AG04450 (cell line): ENCODE results near the gene HECTD4. TPM values are rescaled to one million over a fixed set of nuclear protein-coding genes. Genes with fewer than 3 reads are reported as not detected.

ENCODE experiments used
- CTCF ChIA-PET: fragments of 300-600, 350-600 bp; formaldehyde crosslinking; extraction: SDS; loops from one replicate; lab custom pipeline; 2022; ENCODE audit warnings: antibody characterized with exemption, inconsistent platforms; lab: Charles Lee
- POLR2A ChIA-PET: fragments of 350-600 bp; formaldehyde crosslinking; extraction: SDS; loops from one replicate; lab custom pipeline; 2021; ENCODE audit warnings: antibody characterized with exemption, inconsistent platforms; lab: Yijun Ruan, JAX
- DNase-seq: peaks from one replicate; pipeline ENCODE4 v3.0.0-alpha.2; 2011; ENCODE audit warnings: low read depth, low spot score
- H3K27ac ChIP-seq: one replicate; pipeline ENCODE4 v1.5.1; 2012; ENCODE audit warnings: low read depth, low read length, control low read depth
- H3K27me3 ChIP-seq: one replicate; pipeline ENCODE4 v1.6.0; 2012; ENCODE audit warnings: low read length; ENCODE audit not compliant: control insufficient read depth, insufficient read depth
- H3K4me3 ChIP-seq: 2 replicates; pipeline ENCODE4 v1.5.1; 2011; ENCODE audit warnings: mild to moderate bottlenecking, low read depth, low read length, control low read depth
- H3K9me3 ChIP-seq: 2 replicates; pipeline ENCODE4 v1.5.1; 2012; ENCODE audit warnings: low read length; ENCODE audit not compliant: control insufficient read depth, insufficient read depth
- polyA plus RNA-seq: library from polyadenylated mRNA; depleted of rRNA; stranded (reverse); fragments of >200 nt; gene quantifications from 2 replicates; pipeline ENCODE4 v1.2.3, GENCODE V29; 2011
- TF ChIP-seq, protein P1 (sequence below): IDR thresholded peaks from 2 replicates; pipeline ENCODE4 v1.5.1; 2011; ENCODE audit warnings: low read depth, low read length, control low read depth, inconsistent platforms

HECTD4 gene
- polyA plus RNA-seq, 1 experiment: 8.6 TPM

DNA sequence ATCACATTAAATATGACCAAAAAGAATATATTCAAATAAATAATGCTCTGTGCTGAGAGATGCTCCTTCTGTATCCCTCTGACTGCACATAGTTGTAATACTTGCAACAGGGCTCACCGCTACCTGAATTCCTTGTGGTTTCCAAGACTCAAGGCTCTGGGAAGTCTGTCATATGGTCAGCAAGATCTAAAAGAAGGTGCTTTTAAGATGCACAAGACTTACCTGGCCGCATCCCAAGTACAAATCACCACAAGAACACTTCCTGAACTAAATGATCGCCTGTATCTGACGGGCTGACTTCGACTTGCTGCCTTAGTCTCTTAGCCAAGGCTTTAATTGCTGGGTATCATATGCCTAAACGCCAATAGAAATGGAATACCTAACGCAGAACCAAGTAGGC, 67.2 kb downstream of the HECTD4 start:
- TF ChIP-seq, protein P1, sequence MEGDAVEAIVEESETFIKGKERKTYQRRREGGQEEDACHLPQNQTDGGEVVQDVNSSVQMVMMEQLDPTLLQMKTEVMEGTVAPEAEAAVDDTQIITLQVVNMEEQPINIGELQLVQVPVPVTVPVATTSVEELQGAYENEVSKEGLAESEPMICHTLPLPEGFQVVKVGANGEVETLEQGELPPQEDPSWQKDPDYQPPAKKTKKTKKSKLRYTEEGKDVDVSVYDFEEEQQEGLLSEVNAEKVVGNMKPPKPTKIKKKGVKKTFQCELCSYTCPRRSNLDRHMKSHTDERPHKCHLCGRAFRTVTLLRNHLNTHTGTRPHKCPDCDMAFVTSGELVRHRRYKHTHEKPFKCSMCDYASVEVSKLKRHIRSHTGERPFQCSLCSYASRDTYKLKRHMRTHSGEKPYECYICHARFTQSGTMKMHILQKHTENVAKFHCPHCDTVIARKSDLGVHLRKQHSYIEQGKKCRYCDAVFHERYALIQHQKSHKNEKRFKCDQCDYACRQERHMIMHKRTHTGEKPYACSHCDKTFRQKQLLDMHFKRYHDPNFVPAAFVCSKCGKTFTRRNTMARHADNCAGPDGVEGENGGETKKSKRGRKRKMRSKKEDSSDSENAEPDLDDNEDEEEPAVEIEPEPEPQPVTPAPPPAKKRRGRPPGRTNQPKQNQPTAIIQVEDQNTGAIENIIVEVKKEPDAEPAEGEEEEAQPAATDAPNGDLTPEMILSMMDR: no peak
- no peaks in the 10 kb centered on the region for H3K9me3 ChIP-seq
- no peak overlapping the region for H3K4me3 ChIP-seq
- H3K27ac ChIP-seq: no peak overlapping the region
- H3K27me3 ChIP-seq: no peaks in the 10 kb centered on the region
- DNase-seq: no peak
- CTCF ChIA-PET: no interaction called here
- POLR2A ChIA-PET: no interaction called here

DNA sequence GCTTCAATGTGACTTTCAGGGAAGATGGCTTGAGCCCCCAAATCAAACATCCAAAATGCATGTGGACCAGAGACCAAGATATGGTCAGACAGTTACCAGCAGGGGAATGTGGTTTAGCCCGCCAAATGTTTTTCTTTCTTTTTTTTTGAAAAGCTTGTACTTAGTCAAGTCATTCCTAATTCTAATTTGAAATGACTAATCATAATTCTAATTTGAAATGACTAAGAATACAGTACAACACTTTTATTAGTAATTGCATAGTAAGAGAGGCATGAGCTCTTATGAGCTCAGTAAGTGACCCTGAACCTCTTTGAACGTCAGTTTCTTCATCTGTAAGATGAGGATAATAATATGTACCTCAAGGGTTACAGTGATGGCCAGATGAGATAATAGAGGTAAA, 72.4 kb downstream of the HECTD4 start:
- Histone ChIP-seq H3K9me3 (no peaks in the 10 kb centered on the region), H3K27ac (no peak overlapping the region), H3K4me3 (no peak overlapping the region), H3K27me3 (no peaks in the 10 kb centered on the region)
- CTCF ChIA-PET: interaction anchor here (0.6 kb wide), 1 partner anchor 8 kb away, joined by 7 read pairs; no protein-coding TSS in a partner anchor
- TF ChIP-seq, protein P1: no peak
- no peak for DNase-seq
- POLR2A ChIA-PET: no interaction called here

DNA sequence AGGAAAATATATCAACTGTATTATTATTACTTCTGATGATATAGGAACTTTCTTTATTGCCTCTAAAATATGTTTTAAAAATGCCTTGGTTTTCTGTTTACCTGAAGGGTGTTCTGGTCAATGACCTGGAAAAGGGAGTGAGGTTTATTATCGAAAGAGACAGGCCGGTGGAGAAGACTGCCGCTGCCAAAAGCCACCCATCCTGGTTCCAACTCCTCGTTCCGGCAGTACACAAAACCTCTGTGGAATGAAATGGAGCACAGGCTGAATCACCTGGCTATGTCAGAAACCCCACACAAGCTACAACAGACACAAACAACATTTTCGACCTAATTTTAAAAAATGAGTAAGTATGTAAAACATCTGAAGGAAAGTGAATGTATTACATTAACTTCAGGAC, 73.6 kb downstream of the HECTD4 start:
- Histone ChIP-seq H3K9me3 (no peaks in the 10 kb centered on the region), H3K27me3 (no peaks in the 10 kb centered on the region), H3K4me3 (no peak overlapping the region), H3K27ac (no peak overlapping the region)
- POLR2A ChIA-PET: interaction anchor here (1.9 kb wide), 1 partner anchor 78 kb away, joined by 4 read pairs; no protein-coding TSS in a partner anchor
- DNase-seq: no peak
- TF ChIP-seq, protein P1: no peak
- CTCF ChIA-PET: interaction anchor here (1.0 kb wide), 1 partner anchor 42 kb away, joined by 3 read pairs; no protein-coding TSS in a partner anchor

DNA sequence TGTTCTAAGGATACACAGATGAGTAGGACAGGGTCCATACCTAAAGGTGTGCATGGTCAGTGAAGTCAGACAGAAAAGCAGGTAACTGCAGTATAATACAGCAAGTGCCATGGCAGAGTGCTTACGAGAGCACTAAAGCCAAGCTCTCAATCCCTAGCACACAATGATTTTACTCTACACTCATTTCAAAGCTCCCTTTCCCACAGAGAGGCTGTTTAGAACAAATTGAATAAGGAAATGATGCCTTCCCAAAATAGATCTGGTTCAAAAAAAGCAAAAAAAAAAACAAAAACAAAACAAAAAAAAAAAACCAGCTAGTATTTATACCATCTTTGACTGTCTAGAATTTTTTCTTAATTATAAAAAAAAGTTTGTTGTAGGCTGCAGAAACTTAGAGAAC, 74.1 kb downstream of the HECTD4 start:
- TF ChIP-seq, protein P1: no peak
- ChIA-PET CTCF (interaction anchor here (0.6 to 1.0 kb wide), 2 partner anchors 43 to 84 kb away, joined by 3 to 4 read pairs; no protein-coding TSS in a partner anchor), POLR2A (interaction anchor here (1.9 kb wide), 1 partner anchor 79 kb away, joined by 4 read pairs; no protein-coding TSS in a partner anchor)
- Histone ChIP-seq H3K4me3 (no peak overlapping the region), H3K9me3 (no peaks in the 10 kb centered on the region), H3K27ac (no peak overlapping the region), H3K27me3 (no peaks in the 10 kb centered on the region)
- no peak for DNase-seq

DNA sequence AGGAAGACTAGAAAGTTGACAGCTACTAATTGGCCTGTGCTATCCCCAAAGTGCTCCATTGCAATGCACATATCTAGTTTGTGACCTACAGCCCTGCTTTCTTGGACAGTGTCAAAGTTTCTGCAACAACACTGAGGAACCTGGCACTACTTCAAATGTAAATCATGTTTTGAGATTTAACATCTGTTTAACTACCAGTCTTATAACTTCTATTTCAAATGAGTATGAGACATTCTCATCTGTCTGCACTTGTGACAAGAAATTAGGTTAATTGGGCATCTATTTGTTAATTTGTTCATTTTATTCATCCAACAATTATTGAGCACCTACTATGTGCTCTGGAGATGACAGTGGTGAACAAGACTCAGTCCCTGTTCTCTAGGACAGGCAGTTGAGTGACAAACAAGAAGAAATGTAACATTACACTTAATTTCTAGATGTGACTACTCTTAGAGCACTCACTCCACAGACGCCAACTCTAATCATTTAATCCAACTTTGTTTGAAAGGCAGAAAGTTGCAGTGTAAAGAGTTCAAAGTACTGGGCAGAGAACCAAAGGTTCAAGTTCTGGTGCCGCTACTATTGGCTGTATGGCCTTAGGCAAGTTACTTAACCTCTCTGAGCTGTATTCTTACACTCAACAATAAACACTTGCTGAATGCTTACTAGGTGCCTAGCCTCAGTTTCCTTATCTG, 74.8 kb downstream of the HECTD4 start:
- POLR2A ChIA-PET: interaction anchor here (1.9 kb wide), 1 partner anchor 79 kb away, joined by 4 read pairs; no protein-coding TSS in a partner anchor

More for the DNA sequence above, 74.8 kb downstream of the HECTD4 start:
- H3K4me3 ChIP-seq: no peak overlapping the region
- no peaks in the 10 kb centered on the region for H3K9me3 ChIP-seq
- no peak overlapping the region for H3K27ac ChIP-seq
- CTCF ChIA-PET: interaction anchor here (0.6 to 1.0 kb wide), 2 partner anchors 43 to 83 kb away, joined by 3 to 4 read pairs; no protein-coding TSS in a partner anchor
- H3K27me3 ChIP-seq: no peaks in the 10 kb centered on the region
- no peak for DNase-seq
- TF ChIP-seq, protein P1: no peak
